Cardiac fibroblast (primary cell): ENCODE results near the gene ANKS1B.

ENCODE experiments used
- DNase-seq, 2 donors: peaks; one replicate each; pipeline versions ENCODE4 v3.0.0 to v3.0.0-alpha.2; 2010; ENCODE audit warnings: low read depth in 2 of 2
- H3K4me3 ChIP-seq, 2 donors: replicated peaks in 1 of 2; 1 replicate in 1 of 2; 2 replicates in 1 of 2; pipeline ENCODE4 v1.5.1; 2011; ENCODE audit warnings: low read depth in 2 of 2, low read length in 2 of 2, mild to moderate bottlenecking in 2 of 2, moderate library complexity in 1 of 2
- CTCF ChIP-seq: IDR thresholded peaks from one replicate; pipeline ENCODE4 v1.5.1; 2011; ENCODE audit warnings: low read depth, mild to moderate bottlenecking, low read length, inconsistent platforms

ANKS1B gene

GRCh38 chr12:99981639-99982190 is 3.0 kb downstream of the ANKS1B start:
- TF ChIP-seq CTCF: no peak
- H3K4me3 ChIP-seq: no peak overlapping the region
- no peak for DNase-seq

GRCh38 chr12:99979471-99979870 is 5.3 kb downstream of the ANKS1B start:
- TF ChIP-seq CTCF: no peak
- H3K4me3 ChIP-seq: no peak overlapping the region
- DNase-seq: no peak

GRCh38 chr12:99978152-99978551 is 6.6 kb downstream of the ANKS1B start:
- no peak for TF ChIP-seq CTCF
- DNase-seq: no peak
- H3K4me3 ChIP-seq: no peak overlapping the region

- H3K4me3 ChIP-seq: no peak overlapping the region
- DNase-seq: no peak
- no peak for TF ChIP-seq CTCF
Observed at GRCh38 chr12:99977550-99977949, 7.2 kb downstream of the ANKS1B start.

GRCh38 chr12:99976762-99977161 is 8.0 kb downstream of the ANKS1B start:
- TF ChIP-seq CTCF: no peak

GRCh38 chr12:99975321-99975720 is 9.4 kb downstream of the ANKS1B start:
- H3K4me3 ChIP-seq: no peak overlapping the region
- DNase-seq: no peak
- no peak for TF ChIP-seq CTCF

More at GRCh38 chr12:99976762-99977161, 8.0 kb downstream of the ANKS1B start:
- DNase-seq: no peak
- H3K4me3 ChIP-seq: no peak overlapping the region

GRCh38 chr12:99974146-99974545 is 10.6 kb downstream of the ANKS1B start:
- DNase-seq: no peak
- no peak overlapping the region for H3K4me3 ChIP-seq
- no peak for TF ChIP-seq CTCF
